Ammon's horn (tissue), 1 donor: ENCODE results near the gene TXNRD3.

Experiments
- DNase-seq: peaks from one replicate; pipeline ENCODE4 v3.0.0-alpha.2; 2016; ENCODE audit warnings: low spot score

The TXNRD3 gene

GRCh38 chr3:126672340-126672739, 17.4 kb upstream of the TXNRD3 start:
- DNase-seq: no peak

DNA sequence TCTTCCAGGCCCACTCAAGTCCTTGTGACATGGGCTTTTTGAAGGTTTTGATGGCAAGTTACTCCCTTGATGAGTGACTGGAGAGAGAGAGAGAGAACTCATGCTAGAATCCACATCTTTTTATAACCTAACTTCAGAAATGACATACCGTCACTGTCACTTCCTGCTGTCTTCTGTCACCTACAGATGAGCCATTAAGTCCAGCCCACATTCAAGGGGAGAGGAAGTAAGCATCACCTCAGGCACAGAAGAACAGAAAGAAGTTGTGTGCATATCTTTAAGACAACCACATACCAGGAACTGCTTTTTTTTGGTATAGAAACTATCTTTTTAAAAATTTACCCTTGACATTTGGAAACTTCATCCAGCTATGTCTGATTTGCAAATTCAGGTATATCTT, 16.6 kb upstream of the TXNRD3 start:
- no peak for DNase-seq

GRCh38 chr3:126668450-126669401, 13.8 kb upstream of the TXNRD3 start:
- no peak for DNase-seq

DNA sequence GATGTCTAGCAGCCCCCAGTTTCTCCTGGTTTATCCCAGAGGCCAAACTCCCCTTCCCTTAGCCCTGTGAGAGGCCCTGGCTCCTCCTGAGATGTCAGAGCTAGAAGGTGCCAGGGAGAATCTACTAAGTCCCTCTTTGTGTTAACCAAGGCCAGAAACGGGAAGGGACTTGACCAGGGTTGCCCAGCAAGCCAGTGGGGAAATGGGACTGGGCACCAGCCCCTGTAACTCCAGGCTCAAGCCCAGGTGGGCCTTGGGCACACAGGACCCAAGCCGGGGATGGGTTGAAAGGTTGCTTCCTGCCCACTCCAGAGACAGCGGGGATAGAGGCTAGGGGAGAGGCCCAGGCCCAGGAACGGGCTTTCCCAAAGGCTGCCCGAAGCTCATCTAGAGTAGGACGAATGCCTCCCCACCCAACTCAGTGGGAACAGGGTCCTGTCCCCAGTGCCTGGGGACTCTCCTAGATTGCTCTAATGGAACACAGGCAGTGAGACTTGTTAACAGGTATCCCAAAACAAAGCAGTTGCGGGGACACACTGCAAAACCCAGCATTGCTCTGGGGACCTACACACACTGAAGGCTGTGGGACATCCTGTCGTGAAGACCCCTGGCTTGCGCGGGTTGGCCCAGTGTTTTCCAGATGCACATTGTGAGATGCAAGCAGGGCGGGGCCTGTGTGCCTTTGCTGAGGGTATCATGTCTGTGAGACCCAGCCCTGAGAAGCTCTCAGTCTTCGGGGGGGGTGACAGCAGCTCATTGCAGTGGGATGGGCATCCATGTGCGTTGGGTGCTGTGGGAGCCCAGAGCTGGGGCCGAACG, 12.9 kb upstream of the TXNRD3 start:
- no peak for DNase-seq

GRCh38 chr3:126666658-126667528, 12.0 kb upstream of the TXNRD3 start:
- no peak for DNase-seq

DNA sequence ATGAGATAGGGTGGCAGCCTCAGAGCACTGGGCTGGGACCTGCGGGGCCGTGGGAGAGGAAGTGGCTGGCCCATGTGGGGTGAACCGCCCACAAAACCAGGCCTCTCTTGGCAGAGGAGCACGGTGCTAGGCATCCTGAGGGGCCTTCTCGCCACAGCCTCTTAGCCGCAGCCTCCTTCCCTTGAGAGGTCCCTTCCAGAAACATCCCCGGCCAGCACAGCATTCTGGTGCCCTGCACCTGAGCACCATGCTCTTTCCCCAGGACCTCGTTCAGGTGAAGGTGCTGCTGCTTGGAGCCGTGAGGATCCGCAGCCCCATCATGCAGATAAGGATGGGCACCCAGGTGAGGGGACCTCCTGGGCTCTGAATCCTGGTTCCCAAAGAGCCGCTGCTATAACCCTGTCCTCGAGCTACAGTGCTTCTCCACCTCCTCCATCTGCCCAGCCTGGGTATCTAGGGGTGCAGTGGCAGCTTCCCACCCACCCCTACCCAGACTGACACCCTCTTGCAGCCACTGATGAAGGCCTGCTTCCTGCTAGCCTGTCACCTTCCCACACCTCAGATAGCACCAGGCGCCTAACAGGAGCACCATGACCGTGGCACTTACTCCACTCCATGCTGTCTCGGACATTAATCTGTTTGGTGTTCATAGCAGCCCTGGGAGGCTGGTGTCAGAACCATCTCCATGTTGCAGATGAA, 11.2 kb upstream of the TXNRD3 start:
- no peak for DNase-seq

DNA sequence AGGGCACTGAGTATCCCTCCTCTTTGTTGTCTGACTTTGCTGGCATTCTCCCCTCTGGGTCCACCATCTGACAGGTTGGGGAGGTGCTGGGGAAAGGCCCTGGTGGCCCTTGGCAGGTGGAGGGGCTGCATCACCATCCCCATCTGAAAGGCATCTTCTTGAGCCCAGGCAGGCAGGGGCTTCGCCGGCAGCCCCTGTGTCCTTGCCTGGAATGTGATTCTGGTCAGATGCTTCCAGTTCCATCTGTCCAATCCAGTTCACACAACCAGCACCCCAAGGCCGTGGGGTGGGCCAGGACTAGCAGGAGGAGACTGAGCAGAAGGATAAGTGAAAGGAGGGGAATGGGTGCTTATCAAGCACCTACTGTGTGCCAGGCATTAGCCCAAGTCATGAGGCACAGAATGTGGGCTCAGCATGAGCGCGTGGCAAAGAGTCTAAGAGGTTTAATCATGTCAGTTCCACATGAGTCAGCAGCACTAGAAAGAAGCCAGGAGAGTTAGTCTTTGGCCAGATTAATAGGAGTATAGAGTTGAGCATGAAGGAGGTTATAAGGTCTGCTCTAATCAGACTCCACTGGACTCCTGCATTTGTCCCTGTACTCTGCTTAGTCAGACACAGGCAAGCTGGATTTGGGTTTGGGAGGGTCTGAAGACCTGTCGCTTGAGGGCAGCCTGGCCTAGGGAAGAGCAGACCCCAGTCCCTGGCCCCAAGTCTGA, 10.5 kb upstream of the TXNRD3 start:
- no peak for DNase-seq

DNA sequence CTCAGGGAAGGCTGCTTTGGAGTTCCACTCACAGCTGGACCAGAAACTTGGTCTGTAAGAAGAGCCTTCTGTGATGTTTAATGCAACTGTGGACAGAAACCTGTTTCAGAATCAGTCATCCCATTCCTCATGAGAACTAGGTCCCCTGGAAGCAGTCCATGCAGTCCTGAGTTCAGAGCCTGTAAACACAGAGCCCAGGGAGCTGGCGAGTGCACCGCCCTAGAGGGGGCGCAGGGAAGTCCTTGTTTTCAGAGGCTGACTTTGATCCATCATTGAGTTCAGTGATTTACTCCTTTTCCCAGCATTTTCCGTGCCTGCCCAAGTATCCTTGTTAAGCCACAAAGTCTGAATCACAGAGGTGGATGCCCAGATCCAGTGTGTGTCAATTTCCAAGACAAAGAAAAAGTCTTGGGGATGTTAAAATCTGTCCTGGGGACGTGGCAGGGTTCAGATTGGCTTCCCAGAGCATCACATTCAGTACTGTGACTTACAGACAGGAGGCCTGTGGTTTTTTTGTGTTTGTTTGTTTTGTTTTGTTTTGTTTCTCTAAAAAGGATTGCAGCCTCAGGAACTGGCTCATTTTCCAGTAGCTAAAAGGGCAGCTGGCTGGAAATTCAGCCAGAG, 9.8 kb upstream of the TXNRD3 start:
- DNase-seq: no peak

GRCh38 chr3:126663750-126664149, 8.8 kb upstream of the TXNRD3 start:
- no peak for DNase-seq

- no peak for DNase-seq
These were observed 8.3 kb upstream of the TXNRD3 start for GRCh38 chr3:126663257-126663656.

GRCh38 chr3:126661532-126662364, 6.8 kb upstream of the TXNRD3 start:
- DNase-seq: no peak

GRCh38 chr3:126659915-126660886, 5.3 kb upstream of the TXNRD3 start:
- no peak for DNase-seq

DNA sequence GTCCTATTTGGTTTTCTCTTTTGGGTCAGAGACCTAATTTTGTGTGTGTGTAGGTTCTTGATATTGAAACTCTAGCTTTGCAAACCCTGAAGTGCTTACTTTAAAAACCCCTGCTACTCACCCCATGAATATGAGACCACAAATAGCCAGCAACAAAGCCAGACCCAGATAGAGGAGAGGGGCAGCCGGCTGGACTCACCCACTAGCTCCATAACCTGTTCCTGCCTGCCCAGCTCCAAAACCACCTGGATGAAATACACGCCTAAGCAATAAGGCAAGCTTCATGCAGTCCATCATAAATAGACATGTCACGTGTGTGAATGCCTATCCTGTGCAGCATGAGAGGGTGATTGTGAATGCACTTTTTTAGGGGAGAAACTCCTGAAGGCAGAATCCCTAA, 3.7 kb upstream of the TXNRD3 start:
- DNase-seq: no peak

DNA sequence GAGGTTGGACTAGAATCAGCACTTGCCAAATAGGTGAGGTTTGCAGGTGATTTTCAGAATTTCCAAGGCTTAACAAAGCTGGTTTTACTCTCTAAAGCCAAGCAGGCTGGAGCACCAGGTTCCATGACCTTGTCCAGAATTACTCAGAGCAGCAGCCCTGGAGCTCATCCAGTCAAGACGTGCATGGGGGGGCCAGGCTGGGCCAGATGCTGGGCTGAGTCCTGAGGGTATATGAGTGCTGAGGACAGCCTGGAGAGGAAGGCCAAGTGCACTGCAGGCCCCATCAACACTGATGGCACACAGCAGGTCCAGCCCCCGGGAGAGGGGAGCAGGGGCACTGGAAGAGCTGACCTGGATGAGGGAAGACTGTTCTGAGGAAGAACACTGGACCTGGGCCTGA, 3.0 kb upstream of the TXNRD3 start:
- DNase-seq: no peak

DNA sequence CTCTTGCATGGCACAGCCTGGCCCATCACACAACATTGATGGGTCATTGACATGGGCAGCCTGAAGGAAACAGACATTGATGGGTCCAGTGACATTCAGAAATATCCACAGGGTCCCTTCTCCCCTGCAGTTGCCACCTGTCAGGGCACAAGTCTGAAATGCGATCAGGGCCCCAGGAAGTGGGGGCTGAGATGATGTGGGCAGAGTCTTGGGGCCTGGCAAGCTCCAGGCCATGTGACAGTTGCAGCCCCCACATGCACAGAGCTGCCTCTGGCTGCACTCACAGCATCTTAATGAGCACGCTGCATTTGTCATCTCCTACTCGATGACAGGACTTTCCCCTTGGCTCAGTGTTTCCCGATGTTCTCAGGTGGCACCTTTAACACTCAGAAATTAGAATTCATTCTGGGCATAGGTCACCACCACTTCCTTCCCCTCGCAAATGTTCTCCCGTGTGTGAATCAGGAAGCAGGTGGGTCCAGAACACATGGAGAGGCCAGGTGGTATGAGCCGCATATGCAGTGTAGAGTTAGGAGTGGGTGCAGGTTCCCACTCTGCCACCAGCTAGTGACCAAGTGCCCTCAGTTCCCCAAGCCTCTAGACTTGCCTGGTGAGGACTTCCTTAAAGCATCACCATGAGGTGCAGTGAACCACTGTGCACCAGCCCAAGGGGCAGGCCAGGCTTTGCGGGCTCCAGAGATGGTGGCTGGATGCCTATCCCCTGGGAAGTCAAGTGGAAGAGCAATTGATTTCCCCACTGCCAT, 1.6 kb upstream of the TXNRD3 start:
- no peak for DNase-seq

DNA sequence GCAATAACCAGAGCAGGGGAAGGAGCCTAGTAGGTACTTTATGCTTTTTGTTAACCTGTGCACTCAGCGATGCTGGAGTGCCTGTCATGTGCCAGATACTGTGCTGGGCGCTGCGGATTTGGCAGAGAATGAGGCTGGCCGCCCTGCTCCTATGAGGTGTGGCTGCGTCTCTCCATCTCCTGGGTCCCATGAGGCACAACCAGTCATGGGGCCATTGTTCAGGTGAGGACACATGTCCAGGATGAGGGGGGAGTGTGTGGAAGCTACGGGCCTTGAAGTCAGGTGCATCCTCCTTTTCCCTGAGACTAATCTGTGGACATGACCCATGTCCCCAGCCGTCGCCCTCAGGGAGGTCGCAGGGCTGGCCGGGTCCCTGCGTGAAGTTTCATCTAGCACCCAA, 963 bp upstream of the TXNRD3 start:
- no peak for DNase-seq

GRCh38 chr3:126649556-126650092, 5.3 kb downstream of the TXNRD3 start:
- DNase-seq: no peak
